NCI-H2081 treated with DMSO at 0.1 percent for 48 hours (cell line): ENCODE data around the gene OR2B2.
A peak's percentile ranks its signal among the peaks of the same experiment; 100 is the strongest.

Experiments used
- DNase-seq: peaks from one replicate; lab custom pipeline; 2025; lab: John Stamatoyannopoulos, UW

Gene OR2B2

DNA sequence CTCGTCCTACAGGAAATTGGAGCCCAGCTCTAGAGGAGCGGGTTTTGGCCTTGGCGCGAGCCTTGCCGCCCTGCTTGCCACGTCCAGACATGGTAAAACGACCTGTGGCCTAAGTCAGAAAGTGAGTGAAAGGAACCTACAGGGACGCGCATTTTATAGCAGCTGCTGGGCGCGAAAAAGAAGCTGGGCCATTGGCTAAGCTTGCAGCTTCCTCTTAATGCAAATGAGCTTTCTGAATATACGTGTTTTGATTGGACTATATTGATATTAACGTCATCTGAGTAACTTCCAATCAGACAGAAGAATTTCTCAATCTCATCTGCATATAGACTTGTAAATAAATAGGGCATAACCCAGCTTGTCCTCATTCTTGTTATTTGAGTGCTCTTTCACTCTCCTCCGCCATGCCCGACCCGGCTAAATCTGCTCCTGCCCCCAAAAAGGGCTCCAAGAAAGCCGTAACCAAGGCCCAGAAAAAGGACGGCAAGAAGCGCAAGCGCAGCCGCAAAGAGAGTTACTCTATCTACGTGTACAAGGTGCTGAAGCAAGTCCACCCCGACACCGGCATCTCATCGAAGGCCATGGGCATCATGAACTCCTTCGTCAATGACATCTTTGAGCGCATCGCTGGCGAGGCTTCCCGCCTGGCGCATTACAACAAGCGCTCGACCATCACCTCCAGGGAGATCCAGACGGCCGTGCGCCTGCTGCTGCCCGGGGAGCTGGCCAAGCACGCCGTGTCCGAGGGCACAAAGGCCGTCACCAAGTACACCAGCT, 18.9 kb downstream of the OR2B2 start:
- DNase-seq = peak; percentile 98

DNA sequence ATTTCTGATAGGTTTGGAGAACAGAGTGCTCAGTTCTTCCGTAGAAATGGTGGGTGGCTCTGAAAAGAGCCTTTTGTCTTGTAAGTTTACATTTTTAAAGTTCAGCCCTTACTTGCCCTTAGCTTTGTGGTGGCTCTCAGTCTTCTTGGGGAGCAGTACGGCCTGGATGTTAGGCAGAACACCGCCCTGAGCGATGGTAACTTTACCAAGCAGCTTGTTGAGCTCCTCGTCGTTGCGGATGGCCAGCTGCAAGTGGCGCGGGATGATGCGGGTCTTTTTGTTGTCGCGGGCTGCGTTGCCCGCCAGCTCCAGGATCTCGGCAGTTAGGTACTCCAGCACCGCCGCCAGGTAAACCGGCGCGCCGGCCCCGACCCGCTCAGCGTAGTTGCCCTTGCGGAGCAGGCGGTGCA, 19.5 kb downstream of the OR2B2 start:
- no peak for DNase-seq

DNA sequence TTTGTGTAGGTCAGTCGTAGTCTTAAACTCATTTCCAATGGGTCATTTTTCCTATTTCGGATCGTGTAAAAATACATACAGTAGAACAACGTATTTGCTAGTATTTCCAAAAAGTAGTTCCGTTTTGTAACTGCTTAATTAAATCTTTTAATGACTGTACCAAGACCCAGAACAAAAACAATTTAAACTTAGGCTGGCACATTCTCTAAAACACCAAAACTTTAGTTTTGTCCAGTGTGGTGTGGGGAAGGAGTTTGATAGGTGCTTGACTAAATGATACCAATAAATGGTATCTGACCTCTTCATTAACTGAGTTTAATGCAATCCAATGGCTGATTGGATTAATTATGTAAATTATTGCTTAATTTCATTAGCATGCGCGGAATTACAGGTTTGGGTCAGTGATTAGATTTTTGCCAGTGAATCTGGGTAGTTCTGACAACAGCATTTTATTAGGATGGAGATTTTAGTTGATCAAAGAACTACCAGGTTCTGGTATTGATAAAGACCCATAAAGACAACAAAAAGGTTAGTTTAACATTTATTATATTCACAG, 20.8 kb downstream of the OR2B2 start:
- DNase-seq = no peak

DNA sequence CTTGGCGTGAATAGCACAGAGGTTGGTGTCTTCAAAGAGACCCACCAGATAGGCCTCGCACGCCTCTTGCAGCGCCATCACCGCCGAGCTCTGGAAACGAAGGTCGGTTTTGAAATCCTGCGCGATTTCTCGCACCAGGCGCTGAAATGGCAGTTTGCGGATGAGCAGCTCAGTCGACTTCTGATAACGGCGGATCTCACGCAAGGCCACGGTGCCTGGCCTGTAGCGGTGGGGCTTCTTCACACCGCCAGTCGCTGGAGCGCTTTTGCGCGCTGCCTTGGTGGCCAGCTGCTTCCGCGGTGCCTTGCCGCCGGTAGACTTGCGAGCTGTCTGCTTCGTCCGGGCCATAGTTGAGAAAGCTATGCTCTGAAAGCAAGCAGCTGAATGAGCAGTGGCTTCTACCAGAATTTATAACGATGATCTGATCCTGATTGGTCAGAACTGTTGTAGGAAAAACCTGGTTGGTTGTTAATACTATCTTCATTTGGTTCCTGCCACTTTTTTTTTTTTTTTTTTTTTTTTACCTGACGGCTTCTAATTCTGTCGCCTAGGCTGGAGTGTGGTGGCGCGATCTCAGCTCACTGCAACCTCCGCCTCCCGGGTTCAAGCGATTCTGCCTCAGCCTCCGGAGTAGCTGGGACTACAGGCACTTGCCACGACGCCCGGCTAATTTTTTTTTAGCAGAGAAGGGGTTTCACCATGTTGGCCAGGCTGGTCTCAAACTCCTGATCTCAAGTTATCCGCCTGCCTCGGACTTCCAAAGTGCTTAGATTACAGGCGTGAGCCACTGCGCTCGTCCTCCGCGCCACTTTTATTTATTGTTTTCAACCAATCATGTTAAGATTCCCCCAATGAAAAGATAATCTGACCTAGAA, 21.5 kb downstream of the OR2B2 start:
- DNase-seq = no peak

GRCh38 chr6:27889628-27890444, 22.4 kb downstream of the OR2B2 start:
- no peak for DNase-seq

GRCh38 chr6:27889275-27889627, 22.9 kb downstream of the OR2B2 start:
- no peak for DNase-seq

GRCh38 chr6:27888566-27888965, 23.6 kb downstream of the OR2B2 start:
- DNase-seq = no peak

DNA sequence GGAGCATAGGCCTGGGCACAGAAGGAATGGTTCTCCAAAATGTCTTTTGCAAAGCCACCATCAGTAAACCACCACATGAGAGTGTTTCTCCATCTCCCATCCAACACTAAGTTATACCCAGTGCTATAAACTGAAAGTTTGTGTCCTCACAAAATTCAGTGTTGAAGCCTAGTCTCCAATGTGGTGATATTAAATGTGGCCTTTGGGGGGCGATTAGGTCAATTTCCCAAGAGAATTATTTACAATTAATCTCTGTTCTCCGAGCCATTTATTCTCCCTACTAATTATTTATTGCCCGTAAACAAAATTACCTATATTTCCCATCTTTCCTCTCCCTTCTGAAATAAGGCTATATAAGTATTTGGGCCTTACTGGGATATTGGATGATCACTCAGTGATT, 26.1 kb downstream of the OR2B2 start:
- no peak for DNase-seq

- DNase-seq = no peak
Measured at GRCh38 chr6:27883136-27883535, 29.1 kb downstream of the OR2B2 start.

DNA sequence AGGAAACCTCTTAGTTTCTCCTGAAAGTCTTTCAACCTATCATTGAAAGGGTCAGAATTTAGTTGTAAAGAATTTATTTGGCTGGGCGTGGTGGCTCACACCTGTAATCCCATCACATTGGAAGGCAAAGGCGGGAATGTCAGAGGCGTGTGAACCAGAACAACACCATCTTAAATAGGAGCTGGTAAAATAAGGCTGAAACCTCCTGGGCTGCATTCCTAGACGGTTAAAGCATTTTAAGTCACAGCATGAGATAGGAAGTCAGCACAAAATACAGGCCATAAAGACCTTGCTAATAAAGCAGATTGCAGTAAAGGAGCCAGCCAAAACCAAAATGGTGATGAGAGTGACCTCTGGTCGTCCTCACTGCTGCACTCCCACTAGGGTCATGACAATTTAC, 29.6 kb downstream of the OR2B2 start:
- no peak for DNase-seq

DNA sequence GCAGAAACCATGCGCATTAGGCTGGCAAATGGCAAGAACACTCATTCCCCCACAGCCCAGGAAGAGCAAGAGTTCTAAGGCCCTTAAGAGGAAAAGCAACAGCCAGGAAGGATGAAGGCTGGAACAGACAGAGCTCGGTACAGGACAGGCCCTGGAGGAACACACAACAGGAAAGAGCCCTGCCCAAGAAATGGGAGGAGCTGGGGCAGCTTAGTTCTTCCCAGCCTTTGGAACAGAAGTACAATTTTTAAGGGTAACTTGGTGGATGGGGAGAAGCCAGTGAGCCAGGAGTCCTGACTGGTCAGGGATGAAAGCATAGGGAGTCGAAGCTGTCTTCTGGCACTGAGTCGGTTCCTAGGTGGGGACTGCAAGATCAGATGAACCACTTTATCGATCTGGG, 32.4 kb downstream of the OR2B2 start:
- DNase-seq = no peak

GRCh38 chr6:27874016-27874415, 38.2 kb downstream of the OR2B2 start:
- no peak for DNase-seq

DNA sequence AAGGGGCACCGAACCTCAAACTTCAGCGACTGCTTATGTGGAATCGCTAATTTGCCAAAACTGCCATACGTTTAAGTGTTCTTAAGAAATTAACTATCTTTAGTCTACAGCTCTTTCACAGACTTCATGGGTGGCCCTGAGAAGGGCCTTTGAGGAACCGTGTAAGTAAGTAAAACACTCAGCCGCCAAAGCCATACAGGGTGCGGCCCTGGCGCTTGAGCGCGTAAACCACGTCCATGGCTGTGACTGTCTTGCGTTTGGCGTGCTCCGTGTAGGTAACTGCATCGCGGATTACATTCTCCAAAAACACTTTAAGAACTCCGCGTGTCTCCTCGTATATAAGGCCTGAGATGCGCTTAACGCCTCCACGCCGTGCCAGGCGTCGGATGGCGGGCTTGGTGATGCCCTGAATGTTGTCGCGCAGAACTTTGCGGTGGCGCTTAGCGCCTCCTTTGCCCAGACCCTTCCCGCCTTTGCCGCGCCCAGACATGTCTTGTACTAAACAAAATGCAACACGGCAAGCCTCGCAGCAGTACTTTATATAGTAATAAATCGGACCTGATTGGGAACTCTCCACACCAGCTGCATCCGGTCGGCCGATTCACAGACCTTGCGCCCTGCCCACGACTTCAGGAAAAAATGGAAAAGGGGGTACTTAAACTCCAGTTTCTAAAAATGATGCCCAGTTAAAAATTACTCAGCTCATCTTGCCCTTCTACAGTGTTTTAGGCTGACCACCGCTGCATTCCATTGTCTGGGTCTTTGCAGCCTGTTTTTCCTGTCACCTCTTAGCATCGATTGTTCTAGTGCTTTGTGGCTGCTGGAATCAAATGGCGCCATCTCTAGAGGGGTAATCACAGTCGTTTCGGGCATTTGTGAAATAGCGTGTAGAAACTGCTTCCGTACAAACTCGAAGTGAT, 38.9 kb downstream of the OR2B2 start:
- DNase-seq = no peak

DNA sequence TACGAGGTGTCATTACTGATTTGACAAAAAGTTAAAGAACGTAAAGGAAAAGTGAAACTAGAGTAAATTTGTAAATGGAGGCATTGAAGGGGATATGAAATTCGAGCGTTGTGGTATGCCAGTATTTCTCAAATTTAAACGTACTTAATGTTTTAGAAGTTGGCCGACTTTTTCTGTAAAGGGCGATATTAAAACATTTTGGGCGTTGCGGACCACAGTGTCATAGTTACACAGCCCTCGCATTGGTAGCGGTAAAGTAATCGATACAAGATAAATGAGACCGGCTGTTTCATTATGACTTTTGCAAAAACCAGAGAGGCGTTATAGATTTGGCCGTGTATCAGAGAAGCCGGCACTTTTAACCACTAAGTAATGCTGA, 39.6 kb downstream of the OR2B2 start:
- DNase-seq = no peak

- DNase-seq = no peak
Measured at GRCh38 chr6:27871924-27872638, 40.1 kb downstream of the OR2B2 start.

- no peak for DNase-seq
Measured at GRCh38 chr6:27870291-27870870, 41.8 kb downstream of the OR2B2 start.

DNA sequence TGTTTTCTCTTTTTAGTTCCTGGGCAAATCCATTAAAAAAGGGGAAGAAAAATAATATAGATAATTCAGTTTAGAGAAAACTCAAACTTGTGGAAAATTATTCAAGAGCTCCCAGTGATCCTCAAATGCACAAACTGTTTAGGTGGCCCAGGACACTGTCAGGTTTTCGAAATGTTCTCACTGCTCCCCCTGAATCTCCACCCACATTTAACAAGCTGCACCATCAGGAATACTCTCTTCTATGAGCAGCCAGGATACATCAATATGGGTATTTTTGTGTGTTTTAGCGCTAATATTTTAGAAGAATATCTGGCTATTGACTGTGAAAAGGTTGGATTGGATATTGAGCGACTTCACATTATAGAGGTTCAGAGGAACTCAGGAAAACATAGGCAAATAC, 43.9 kb downstream of the OR2B2 start:
- no peak for DNase-seq

DNA sequence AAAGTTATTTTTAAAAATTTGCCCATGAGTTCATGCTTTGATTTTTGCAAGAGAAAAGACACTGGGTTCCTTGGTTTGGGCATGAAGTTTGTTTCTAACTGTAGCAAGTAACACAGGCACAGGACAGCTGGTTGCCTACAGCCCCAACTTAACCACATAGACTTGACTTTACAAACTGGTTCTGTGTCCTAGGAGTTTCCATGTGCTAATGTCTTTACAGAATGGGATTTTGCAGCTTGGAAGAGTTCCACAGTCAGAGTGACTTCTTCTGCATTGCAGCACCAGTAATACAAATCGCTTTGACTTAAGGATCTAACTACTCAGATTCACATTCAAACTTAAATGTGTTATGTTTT, 44.3 kb downstream of the OR2B2 start:
- DNase-seq = no peak

DNA sequence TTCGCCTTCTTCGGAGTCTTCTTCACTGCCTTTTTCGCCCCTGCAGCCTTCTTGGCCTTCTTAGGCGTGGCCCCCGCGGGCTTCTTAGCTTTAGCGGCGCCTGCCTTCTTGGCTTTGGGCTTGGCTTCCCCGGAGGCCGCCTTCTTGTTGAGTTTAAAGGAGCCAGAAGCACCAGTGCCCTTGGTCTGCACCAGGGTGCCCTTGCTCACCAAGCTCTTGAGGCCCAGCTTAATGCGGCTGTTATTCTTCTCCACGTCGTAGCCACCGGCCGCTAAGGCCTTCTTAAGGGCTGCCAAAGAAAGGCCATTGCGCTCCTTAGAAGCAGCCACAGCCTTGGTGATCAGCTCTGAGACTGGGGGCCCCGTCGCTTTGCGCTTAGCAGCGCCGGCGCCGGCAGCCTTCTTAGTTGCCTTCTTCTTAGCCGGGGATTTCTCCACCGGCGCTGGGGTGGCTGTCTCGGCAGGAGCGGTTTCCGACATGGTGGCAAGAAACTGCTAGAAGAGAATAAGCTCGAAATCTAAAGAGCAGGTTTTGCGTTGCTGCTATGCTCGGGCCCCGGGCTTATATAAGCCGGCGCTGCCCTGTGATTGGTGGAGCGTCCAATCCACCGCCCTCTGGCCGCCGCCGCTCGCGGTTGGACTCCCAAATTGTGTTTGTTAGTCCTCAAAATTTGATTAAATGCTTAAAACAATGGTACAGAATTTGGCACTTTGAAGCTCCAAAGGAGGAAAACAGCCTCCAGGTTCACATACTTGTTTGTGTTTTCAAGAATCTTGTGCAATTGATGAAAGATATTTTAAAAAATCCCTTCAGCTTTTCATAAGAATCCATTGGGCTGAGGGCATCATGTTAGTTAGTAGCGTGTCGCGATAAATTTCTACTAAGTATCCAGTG, 44.9 kb downstream of the OR2B2 start:
- no peak for DNase-seq
